ENCODE measurements around the gene GPHB5. TPM values are rescaled to one million over a fixed set of nuclear protein-coding genes. Genes with fewer than 3 reads are reported as not detected.

Gene GPHB5
- total and polyA plus RNA-seq, 2 experiments from 2014 or later = not detected

GRCh38 chr14:63345826-63346225 is 27.1 kb upstream of the GPHB5 start:
- Mint-ChIP-seq H3K27me3 (ENCODE audit: insufficient read depth, low read depth, poor library complexity) (no peaks in the 10 kb centered on the region), H3K4me1 (peaks cover 5% of the 10 kb centered on the region; the same call in 1 of the 3 replicates), H3K27ac (no peak overlapping the region), H3K36me3 (ENCODE audit: low read depth) (no peaks in the 10 kb centered on the region), H3K4me3 (no peak overlapping the region), H3K9me3 (no peaks in the 10 kb centered on the region)
- peaks cover 5% of the 10 kb centered on the region; the same call in 1 of the 2 replicates for H3K4me1 ChIP-seq (ENCODE audit: insufficient read depth)
- no peaks in the 10 kb centered on the region for H3K9me2 ChIP-seq (ENCODE audit: insufficient read depth)
- TF ChIP-seq REST (IDR thresholded peaks at IDR 0.05; ENCODE audit: unreplicated experiment) (no peak), JUNB (IDR thresholded peaks at IDR 0.05; ENCODE audit: unreplicated experiment) (no peak), EZH2 (IDR thresholded peaks at IDR 0.05; ENCODE audit: low read depth, unreplicated experiment) (no peak), ETS1 (IDR thresholded peaks at IDR 0.05) (no peak), NANOG (IDR thresholded peaks at IDR 0.05; ENCODE audit: borderline replicate concordance) (no peak)
- DNase-seq (ENCODE audit: low spot score) = no peak
- no peak overlapping the region for H3K27ac ChIP-seq (ENCODE audit: low read depth)
- H4K20me1 ChIP-seq (replicated peaks; ENCODE audit: insufficient read depth) = no peaks in the 10 kb centered on the region
- H3K4me2 ChIP-seq = no peak overlapping the region
- no peak overlapping the region for H3K4me3 ChIP-seq
- H2AFZ ChIP-seq = no peak overlapping the region
- ATAC-seq = no peak
- H3F3A ChIP-seq (replicated peaks; ENCODE audit: low read depth) = no peaks in the 10 kb centered on the region
- H3K27me3 ChIP-seq (ENCODE audit: insufficient read depth) = no peaks in the 10 kb centered on the region
- H3K36me3 ChIP-seq (ENCODE audit: insufficient read depth) = no peaks in the 10 kb centered on the region
- H3K79me2 ChIP-seq (replicated peaks; ENCODE audit: insufficient read depth) = no peaks in the 10 kb centered on the region

- 0 out of 2 replicates have a peak overlapping the region, but pooled peaks have one; percentile 14 for H2AFZ ChIP-seq
- no peaks in the 10 kb centered on the region for H3K27me3 ChIP-seq (ENCODE audit: insufficient read depth)
- H3K4me3 ChIP-seq = no peak overlapping the region
- H3K36me3 ChIP-seq (ENCODE audit: insufficient read depth) = no peaks in the 10 kb centered on the region
- H3K9me2 ChIP-seq (ENCODE audit: insufficient read depth) = no peaks in the 10 kb centered on the region
- Mint-ChIP-seq H3K36me3 (ENCODE audit: low read depth) (no peaks in the 10 kb centered on the region), H3K9me3 (no peaks in the 10 kb centered on the region), H3K4me1 (peaks cover 5% of the 10 kb centered on the region; the same call in 1 of the 3 replicates), H3K4me3 (no peak overlapping the region), H3K27ac (no peak overlapping the region), H3K27me3 (ENCODE audit: insufficient read depth, low read depth, poor library complexity) (no peaks in the 10 kb centered on the region)
- no peak for TF ChIP-seq EZH2phosphoT487 (IDR thresholded peaks at IDR 0.05; ENCODE audit: unreplicated experiment)
- TF ChIP-seq CREB1 (CRISPR knock-in tag; IDR thresholded peaks at IDR 0.05; ENCODE audit: low read depth) = no peak
- no peak for TF ChIP-seq JUNB (IDR thresholded peaks at IDR 0.05; ENCODE audit: unreplicated experiment)
- no peak for TF ChIP-seq ZNF331 (CRISPR knock-in tag; IDR thresholded peaks at IDR 0.05; ENCODE audit: low read depth)
- no peak for TF ChIP-seq REST (IDR thresholded peaks at IDR 0.05; ENCODE audit: unreplicated experiment)
- ATAC-seq (no peak), DNase-seq (ENCODE audit: low spot score) (no peak)
- H3K79me2 ChIP-seq (replicated peaks; ENCODE audit: insufficient read depth) = no peaks in the 10 kb centered on the region
- no peaks in the 10 kb centered on the region for H4K20me1 ChIP-seq (replicated peaks; ENCODE audit: insufficient read depth)
- H3F3A ChIP-seq (replicated peaks; ENCODE audit: low read depth) = no peaks in the 10 kb centered on the region
- H3K27ac ChIP-seq (ENCODE audit: low read depth) = no peak overlapping the region
- no peak overlapping the region for H3K4me2 ChIP-seq
- H3K4me1 ChIP-seq (ENCODE audit: insufficient read depth) = peaks cover 5% of the 10 kb centered on the region; the same call in 1 of the 2 replicates
Observed at GRCh38 chr14:63344336-63344735, 25.6 kb upstream of the GPHB5 start.

All from GM23338 (cell line).